ENCODE results near the gene ARID1A. TPM values are rescaled to one million over a fixed set of nuclear protein-coding genes. Genes with fewer than 3 reads are reported as not detected.
A peak's percentile ranks its signal among the peaks of the same experiment; 100 is the strongest.

The ARID1A gene
- total and polyA plus RNA-seq, 9 of the 15 experiments (the other 6 are each of a cell fraction or from before 2014, with no cell fraction given), result 8.3 to 88.3 (median 22.5) TPM

- 0 out of 2 replicates have a peak, but pooled peaks have one; percentile 45 for TF ChIP-seq E2F5 (CRISPR knock-in tag; IDR thresholded peaks at IDR 0.05)
- TF ChIP-seq EGR1 (conservative IDR thresholded peaks at IDR 0.05), result peak; percentile 71
- TF ChIP-seq PML (IDR thresholded peaks at IDR 0.05; ENCODE audit: low read length), result peak; percentile 44; the same call in 1 of the 2 replicates
- TF ChIP-seq POLR2AphosphoS2 (IDR thresholded peaks at IDR 0.05; ENCODE audit: low read length), result peak; percentile 66; the same call in 1 of the 2 replicates
- TF ChIP-seq NR4A1 (CRISPR knock-in tag; IDR thresholded peaks at IDR 0.05), result no peak
- no peak for TF ChIP-seq NR4A1 (tag; IDR thresholded peaks at IDR 0.05)
- TF ChIP-seq EP300 (IDR thresholded peaks at IDR 0.05; ENCODE audit: low read length), result peak; percentile 86
- TF ChIP-seq ZNF165 (CRISPR knock-in tag; IDR thresholded peaks at IDR 0.05; ENCODE audit: borderline replicate concordance), result no peak
- TF ChIP-seq CGGBP1 (CRISPR knock-in tag; IDR thresholded peaks at IDR 0.05), result no peak
- TF ChIP-seq CEBPG (CRISPR knock-in tag; IDR thresholded peaks at IDR 0.05), result peak; percentile 70; the same call in 1 of the 2 replicates
- no peak for TF ChIP-seq CEBPG (tag; conservative IDR thresholded peaks at IDR 0.05 in 1 of 2, IDR thresholded peaks at IDR 0.05 in 1 of 2)
- TF ChIP-seq CUX1 (CRISPR knock-in tag; IDR thresholded peaks at IDR 0.05), result no peak
- TF ChIP-seq ELF2 (CRISPR knock-in tag; IDR thresholded peaks at IDR 0.05), result peak; percentile 92
- TF ChIP-seq HDGF (IDR thresholded peaks at IDR 0.05), result 0 out of 2 replicates have a peak, but pooled peaks have one; percentile 47
- TF ChIP-seq POLR2A (conservative IDR thresholded peaks at IDR 0.05), result no peak
- peak; percentile 76 for TF ChIP-seq NEUROD1 (IDR thresholded peaks at IDR 0.05; ENCODE audit: borderline replicate concordance, low read depth, low read length, partially characterized antibody)
- no peak for TF ChIP-seq CHD2 (IDR thresholded peaks at IDR 0.05; ENCODE audit: low read depth, low read length)
- peak; percentile 98 for TF ChIP-seq NBN (IDR thresholded peaks at IDR 0.05; ENCODE audit: low read depth)
- peak; percentile 77 for TF ChIP-seq BCOR (IDR thresholded peaks at IDR 0.05)
- no peak for TF ChIP-seq COPS2 (conservative IDR thresholded peaks at IDR 0.05)
- peak; percentile 76 to 89 for TF ChIP-seq MNT (conservative IDR thresholded peaks at IDR 0.05)
Observed at GRCh38 chr1:26744075-26744959, 48.5 kb downstream of the ARID1A start (continued).

Data from K562 (cell line).